GM12892 (cell line): ENCODE measurements around the gene TMPRSS4.

Experiments
- DNase-seq: peaks from one replicate; pipeline ENCODE4 v3.0.0; 2011; ENCODE audit not compliant: insufficient read length
- FAIRE-seq: peaks from 2 replicates; lab custom pipeline; 2011; peaks lifted over from hg19 to GRCh38; lab: Jason Lieb, UNC
- POLR2A ChIP-seq: IDR thresholded peaks from 2 replicates; pipeline ENCODE4 v1.6.1; 2011; ENCODE audit warnings: low read depth, low read length, control low read depth
- POLR2AphosphoS5 ChIP-seq: IDR thresholded peaks from 2 replicates; pipeline ENCODE4 v1.6.1; 2011; ENCODE audit warnings: low read depth, low read length, control low read depth
- TAF1 ChIP-seq: IDR thresholded peaks from 2 replicates; pipeline ENCODE4 v1.6.1; 2011; ENCODE audit warnings: low read depth, mild to moderate bottlenecking, control low read depth, low read length, borderline replicate concordance

Gene TMPRSS4

DNA sequence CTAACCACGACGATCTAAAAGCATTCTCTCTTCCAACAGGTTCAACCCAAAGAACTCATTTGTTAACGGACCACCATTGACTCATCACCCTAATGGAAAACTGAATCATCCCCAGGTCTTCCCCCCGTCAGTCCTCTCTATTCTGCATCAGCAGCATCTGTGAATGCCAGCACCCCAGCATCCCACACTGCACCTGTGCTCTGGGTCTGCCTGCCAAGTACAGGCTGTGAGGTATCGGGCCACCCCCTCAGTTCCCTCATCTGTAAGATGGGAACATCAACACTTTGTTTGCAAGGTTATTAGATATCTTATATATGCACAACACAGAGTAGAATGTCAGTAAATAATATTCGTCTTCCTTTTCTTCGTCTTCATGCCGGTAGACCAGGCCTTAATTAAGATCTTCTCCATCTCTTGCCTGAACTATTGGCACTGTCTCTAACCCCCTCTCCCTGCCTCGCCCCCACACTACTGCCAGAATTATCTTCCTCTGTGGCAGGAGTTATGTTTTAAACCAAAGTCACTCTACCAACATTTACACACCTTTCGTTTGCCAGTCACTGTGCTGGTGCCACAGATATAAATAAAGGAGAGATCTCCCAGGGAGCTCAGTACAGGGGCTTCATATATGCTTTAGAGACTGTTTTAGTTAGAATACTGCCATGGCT, 7.8 kb upstream of the TMPRSS4 start:
- TF ChIP-seq TAF1 (no peak), POLR2A (no peak), POLR2AphosphoS5 (no peak)
- FAIRE-seq (no peak), DNase-seq (no peak)

- FAIRE-seq (no peak), DNase-seq (no peak)
- TF ChIP-seq TAF1 (no peak), POLR2A (no peak), POLR2AphosphoS5 (no peak)
These were observed 5.4 kb upstream of the TMPRSS4 start for GRCh38 chr11:118071416-118072030.

- TF ChIP-seq POLR2A: no peak
- no peak for TF ChIP-seq POLR2AphosphoS5
- TF ChIP-seq TAF1: no peak
- FAIRE-seq: no peak
- no peak for DNase-seq
These were observed 3.3 kb upstream of the TMPRSS4 start for GRCh38 chr11:118073554-118073953.

DNA sequence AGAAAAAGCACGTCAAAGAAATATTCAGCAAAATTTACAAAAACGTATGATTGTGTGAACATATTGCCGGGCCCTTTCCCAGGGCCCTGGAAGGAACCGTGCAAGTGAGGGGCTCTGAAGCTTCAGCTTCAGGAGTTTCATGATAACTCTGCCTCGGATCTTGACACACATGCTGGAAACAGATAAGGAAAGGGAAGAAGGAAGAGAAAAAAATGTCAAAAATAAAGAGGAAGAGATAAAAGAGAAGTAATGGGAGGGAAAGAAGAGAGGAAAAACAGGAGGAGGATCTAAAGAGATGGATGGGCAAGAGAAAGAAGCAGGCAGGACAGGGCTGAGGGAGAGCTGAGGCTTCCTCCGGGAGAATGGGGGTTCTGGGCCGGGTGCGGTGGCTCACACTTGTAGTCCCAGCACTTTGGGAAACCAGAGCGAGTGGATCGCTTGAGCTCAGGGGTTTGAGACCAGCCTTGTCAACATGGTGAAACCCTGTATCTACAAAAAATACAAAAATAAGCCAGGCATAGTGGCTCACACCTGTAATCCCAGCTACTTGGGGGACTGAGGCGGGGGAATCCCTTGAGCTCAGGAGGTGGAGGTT, 2.7 kb upstream of the TMPRSS4 start:
- TF ChIP-seq POLR2A (no peak), POLR2AphosphoS5 (no peak), TAF1 (no peak)
- no peak for FAIRE-seq
- no peak for DNase-seq

DNA sequence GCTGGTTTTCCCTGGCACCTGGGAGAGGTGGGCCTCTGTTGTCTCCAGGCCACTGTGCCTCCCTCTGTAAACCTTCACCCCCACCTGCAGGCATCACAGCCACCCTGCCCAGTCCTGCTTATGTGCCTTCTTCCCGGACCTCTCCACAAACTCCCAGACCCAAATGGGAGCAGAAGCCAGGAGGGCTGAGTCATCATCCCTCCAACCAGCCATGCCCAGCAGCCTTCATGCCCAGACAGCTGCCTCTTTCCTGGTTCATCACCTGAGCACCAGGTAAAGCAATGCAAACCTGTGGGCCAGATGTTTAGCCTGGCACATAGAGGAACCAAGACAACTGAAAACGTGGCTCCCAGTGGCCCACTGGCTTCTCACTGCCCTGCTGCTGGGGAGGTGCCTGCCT, 2.1 kb upstream of the TMPRSS4 start:
- DNase-seq (no peak), FAIRE-seq (no peak)
- TF ChIP-seq POLR2A (no peak), POLR2AphosphoS5 (no peak), TAF1 (no peak)

- DNase-seq: no peak
- FAIRE-seq: no peak
- TF ChIP-seq POLR2A: no peak
- TF ChIP-seq POLR2AphosphoS5: no peak
- TF ChIP-seq TAF1: no peak
These were observed 2.1 kb downstream of the TMPRSS4 start for GRCh38 chr11:118078911-118079411.

DNA sequence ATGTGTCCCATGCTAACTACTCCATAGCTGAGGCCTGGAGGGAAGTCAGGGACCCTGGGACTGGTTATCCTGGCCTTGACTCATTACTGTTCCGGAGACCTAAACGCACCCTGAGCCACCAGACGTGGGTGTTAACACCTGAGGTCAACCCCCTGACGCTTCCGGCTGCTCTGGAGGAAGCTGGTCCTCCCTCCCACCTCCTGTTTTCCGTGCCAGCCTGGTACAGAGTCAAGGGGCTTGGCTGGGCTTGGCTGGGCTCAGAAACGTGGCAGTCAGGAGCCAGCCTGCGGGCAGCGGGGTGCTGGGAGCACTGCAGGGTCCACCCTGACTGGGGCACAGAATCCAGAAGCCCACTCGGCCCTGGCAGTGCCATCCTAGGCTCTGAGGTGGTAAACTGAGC, 2.6 kb downstream of the TMPRSS4 start:
- no peak for DNase-seq
- FAIRE-seq: no peak
- TF ChIP-seq POLR2AphosphoS5 (no peak), TAF1 (no peak), POLR2A (no peak)

- TF ChIP-seq POLR2A: no peak
- TF ChIP-seq TAF1: no peak
- no peak for TF ChIP-seq POLR2AphosphoS5
- no peak for FAIRE-seq
- no peak for DNase-seq
These were observed 3.4 kb downstream of the TMPRSS4 start for GRCh38 chr11:118080296-118080695.

- TF ChIP-seq TAF1 (no peak), POLR2A (no peak), POLR2AphosphoS5 (no peak)
- FAIRE-seq (no peak), DNase-seq (no peak)
These were observed 4.5 kb downstream of the TMPRSS4 start for GRCh38 chr11:118081241-118081958.

- FAIRE-seq: no peak
These were observed 6.1 kb downstream of the TMPRSS4 start for GRCh38 chr11:118082880-118083552.

DNA sequence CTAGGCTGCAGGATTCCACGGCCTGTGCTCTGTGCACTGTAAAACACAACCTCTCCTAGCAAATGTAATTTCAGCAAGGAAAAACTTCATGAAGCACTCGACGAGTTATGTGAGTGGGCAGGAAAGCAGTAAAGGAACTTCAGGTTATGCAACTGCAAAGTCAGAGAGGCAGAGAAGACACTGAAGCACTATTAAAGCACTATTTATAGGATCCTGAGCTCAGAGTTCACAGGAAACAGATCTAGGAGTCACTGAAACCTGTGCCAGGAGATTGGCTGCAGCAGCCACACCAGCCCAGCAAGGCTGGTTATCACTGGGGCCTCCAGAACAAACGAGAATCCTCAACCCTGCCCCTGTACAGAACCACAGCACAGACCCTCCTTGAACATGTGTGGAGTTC, 7.4 kb downstream of the TMPRSS4 start:
- DNase-seq (no peak), FAIRE-seq (no peak)
- TF ChIP-seq POLR2A: no peak

More at GRCh38 chr11:118082880-118083552, 6.1 kb downstream of the TMPRSS4 start:
- no peak for TF ChIP-seq POLR2AphosphoS5
- no peak for TF ChIP-seq POLR2A
- no peak for TF ChIP-seq TAF1
- no peak for DNase-seq

- TF ChIP-seq POLR2AphosphoS5 (no peak), TAF1 (no peak), POLR2A (no peak)
- DNase-seq (no peak), FAIRE-seq (no peak)
These were observed 7.8 kb downstream of the TMPRSS4 start for GRCh38 chr11:118084656-118085055.
